K562 (cell line): ENCODE measurements around the gene MEIS2. TPM values are rescaled to one million over a fixed set of nuclear protein-coding genes. Genes with fewer than 3 reads are reported as not detected.

Experiments used
- ATAC-seq: fragments of 200-7000 bp; cut with Tn5 transposase; 3 replicates; pipeline ENCODE4 v1.9.1; 2020; ENCODE audit warnings: moderate library complexity
- BruUV-seq: library from RNA; stranded (reverse); fragments of 400-500 nt; replicated peaks from 2 replicates; lab custom pipeline; 2021; lab: Mats Ljungman, UMichigan
- CTCF ChIA-PET: fragments of 300-600 bp; formaldehyde crosslinking; extraction: SDS; loops from one replicate; lab custom pipeline; 2021; ENCODE audit warnings: low intra/inter-chr PET ratio; lab: Yijun Ruan, JAX
- POLR2A ChIA-PET: fragments of 300-600, 350-650 bp; sonication (Branson Sonifier 250); formaldehyde crosslinking; extraction: SDS; loops from one replicate; lab custom pipeline; 2021; ENCODE audit warnings: antibody characterized with exemption, inconsistent platforms; lab: Yijun Ruan, JAX
- DNase-seq, 4 experiments: peaks; one replicate each; pipeline versions ENCODE4 v3.0.0 to v3.0.0-alpha.2; 2011 to 2018; ENCODE audit warnings: low spot score in 3 of 4, mixed read lengths in 3 of 4; ENCODE audit errors: extremely low read depth in 1 of 4
- FAIRE-seq: peaks from 2 replicates; lab custom pipeline; 2011; peaks lifted over from hg19 to GRCh38; lab: Jason Lieb, UNC
- H2AFZ ChIP-seq: 2 replicates; pipeline ENCODE4 v1.6.0; 2011; ENCODE audit warnings: low read depth, low read length, control low read depth, inconsistent platforms
- H3K27ac ChIP-seq: fragments of 200-600 bp; 3 replicates; pipeline ENCODE4 v1.8.0; 2011; ENCODE audit warnings: low read depth, mild to moderate bottlenecking, control low read depth, inconsistent platforms, low read length, moderate library complexity, mixed read lengths; ENCODE audit errors: extremely low read depth
- H3K27me3 ChIP-seq, 2 experiments: fragments of 300-600 bp in 1 of 2; 2 replicates in 1 of 2; 3 replicates in 1 of 2; pipeline versions ENCODE4 v1.6.0 to v1.8.0; 2011; ENCODE audit warnings: inconsistent platforms in 2 of 2, low read length in 2 of 2, mild to moderate bottlenecking in 1 of 2, mixed read lengths in 1 of 2, moderate library complexity in 1 of 2; ENCODE audit not compliant: control insufficient read depth in 2 of 2, insufficient read depth in 2 of 2
- H3K36me3 ChIP-seq: fragments of 300-600 bp; 3 replicates; pipeline ENCODE4 v1.8.0; 2011; ENCODE audit warnings: mild to moderate bottlenecking, low read length, inconsistent platforms; ENCODE audit not compliant: control insufficient read depth, insufficient read depth
- H3K4me1 ChIP-seq, 2 experiments: fragments of 200-600 bp in 1 of 2; replicated peaks in 1 of 2; 2 replicates in 1 of 2; 3 replicates in 1 of 2; pipeline versions ENCODE4 v1.5.1 to v1.8.0; 2011; ENCODE audit warnings: inconsistent platforms in 2 of 2, low read length in 2 of 2, mild to moderate bottlenecking in 1 of 2, mixed read lengths in 1 of 2, moderate library complexity in 1 of 2; ENCODE audit not compliant: control insufficient read depth in 2 of 2, insufficient read depth in 2 of 2
- H3K4me2 ChIP-seq: 2 replicates; pipeline ENCODE4 v1.6.1; 2011; ENCODE audit warnings: low read length, control low read depth, inconsistent platforms, mixed read lengths; ENCODE audit not compliant: insufficient read depth
- H3K4me3 ChIP-seq: fragments of 200-600 bp; sonication (generic), shearing (Covaris generic); 2 replicates; pipeline ENCODE4 v1.5.1; 2016; ENCODE audit warnings: control low read depth, inconsistent platforms
- H3K79me2 ChIP-seq: fragments of 200-600 bp; 3 replicates; pipeline ENCODE4 v1.8.0; 2011; ENCODE audit warnings: low read length, inconsistent platforms; ENCODE audit not compliant: control insufficient read depth, insufficient read depth
- H3K9ac ChIP-seq, 2 experiments: 2 replicates each; pipeline versions ENCODE4 v1.6.0 to v1.6.1; 2011; ENCODE audit warnings: low read depth in 2 of 2, low read length in 2 of 2, control low read depth in 1 of 2, inconsistent platforms in 1 of 2, mild to moderate bottlenecking in 1 of 2, mixed read lengths in 1 of 2; ENCODE audit not compliant: insufficient read depth in 1 of 2
- H3K9me1 ChIP-seq: one replicate; pipeline ENCODE4 v1.6.0; 2011; ENCODE audit warnings: inconsistent platforms, mild to moderate bottlenecking, low read length, moderate library complexity; ENCODE audit not compliant: control insufficient read depth, insufficient read depth
- H3K9me3 ChIP-seq: replicated peaks from 2 replicates; pipeline ENCODE4 v1.5.1; 2011; ENCODE audit warnings: low read depth, low read length, inconsistent platforms; ENCODE audit not compliant: control insufficient read depth, insufficient read depth
- H4K20me1 ChIP-seq: replicated peaks from 2 replicates; pipeline ENCODE4 v1.6.1; 2011; ENCODE audit warnings: low read length, inconsistent platforms, mixed read lengths; ENCODE audit not compliant: control insufficient read depth, insufficient read depth
- ARID1B ChIP-seq: fragments of 450-650 bp; IDR thresholded peaks from 2 replicates; pipeline ENCODE4 v1.6.1; 2016; ENCODE audit warnings: antibody characterized with exemption, mild to moderate bottlenecking, inconsistent platforms
- ATF1 ChIP-seq, 2 experiments: fragments of 450-650 bp in 1 of 2; IDR thresholded peaks; 2 replicates each; pipeline ENCODE4 v1.6.1; 2016; ENCODE audit warnings: missing compliant biosample characterization in 1 of 2, missing genetic modification characterization in 1 of 2
- CC2D1A ChIP-seq: fragments of 450-650 bp; IDR thresholded peaks from 2 replicates; pipeline ENCODE4 v1.6.1; 2017; ENCODE audit warnings: mild to moderate bottlenecking
- CXXC5 ChIP-seq: fragments of 250-450 bp; sonication (Bioruptor Pico); IDR thresholded peaks from 2 replicates; pipeline ENCODE4 v1.8.0; 2022; ENCODE audit warnings: inconsistent platforms, mild to moderate bottlenecking, moderate library complexity
- HMBOX1 ChIP-seq: sonication (generic); IDR thresholded peaks from 2 replicates; pipeline ENCODE4 v1.6.1; 2016
- MXD1 ChIP-seq: fragments of 250-450 bp; sonication (Bioruptor Pico); IDR thresholded peaks from 2 replicates; pipeline ENCODE4 v1.8.0; 2021; ENCODE audit warnings: borderline replicate concordance, mild to moderate bottlenecking, moderate library complexity; ENCODE audit not compliant: poor library complexity, severe bottlenecking
- NR3C1 ChIP-seq: sonication (generic); formaldehyde crosslinking; IDR thresholded peaks from 2 replicates; pipeline ENCODE4 v1.8.1; 2022; ENCODE audit warnings: missing genetic modification reagents
- PTBP1 ChIP-seq: fragments of 200-400 bp; formaldehyde crosslinking; IDR thresholded peaks from 2 replicates; pipeline ENCODE4 v1.6.1; 2017; ENCODE audit warnings: low read depth, low read length
- RHOXF2B ChIP-seq: fragments of 250-450 bp; sonication (Bioruptor Pico); conservative IDR thresholded peaks from 2 replicates; pipeline ENCODE4 v1.5.1; 2021
- SREBF1 ChIP-seq: fragments of 150-350 bp; IDR thresholded peaks from 2 replicates; pipeline ENCODE4 v1.6.1; 2014; ENCODE audit warnings: antibody characterized with exemption, low read depth, low read length, borderline replicate concordance
- TAF1 ChIP-seq: IDR thresholded peaks from 2 replicates; pipeline ENCODE4 v1.6.1; 2011; ENCODE audit warnings: mild to moderate bottlenecking, low read length, moderate library complexity; ENCODE audit not compliant: insufficient read depth, control insufficient read depth, severe bottlenecking; ENCODE audit errors: extremely low read depth
- ZFP36 ChIP-seq: fragments of 150-350 bp; IDR thresholded peaks from 2 replicates; pipeline ENCODE4 v1.6.1; 2018; ENCODE audit warnings: low read length, low read depth; ENCODE audit not compliant: partially characterized antibody
- ZKSCAN8 ChIP-seq: fragments of 200-800 bp; sonication (Bioruptor generic); IDR thresholded peaks from 2 replicates; pipeline ENCODE4 v1.6.1; 2016; ENCODE audit warnings: missing genetic modification characterization, missing compliant biosample characterization
- ZNF239 ChIP-seq: fragments of 250-450 bp; sonication (Bioruptor Pico); IDR thresholded peaks from 2 replicates; pipeline ENCODE4 v1.4.0; 2020; ENCODE audit warnings: mild to moderate bottlenecking
- ZNF384 ChIP-seq: IDR thresholded peaks from 2 replicates; pipeline ENCODE4 v1.6.1; 2012; ENCODE audit warnings: low read depth, low read length, improper control_type of control experiment
- ZNF75A ChIP-seq: fragments of 450-650 bp; formaldehyde crosslinking; IDR thresholded peaks from 2 replicates; pipeline ENCODE4 v1.4.0; 2020; ENCODE audit warnings: mild to moderate bottlenecking
- ZSCAN32 ChIP-seq: fragments of 450-650 bp; formaldehyde crosslinking; IDR thresholded peaks from 2 replicates; pipeline ENCODE4 v1.4.0; 2020; ENCODE audit warnings: mild to moderate bottlenecking, moderate library complexity
- WGBS: fragments of 100-300 bp; shearing (Covaris generic); methylation state at CpG from one replicate; pipeline ENCODE4 v1.1.6; 2016; ENCODE audit warnings: low coverage, mixed read lengths; ENCODE audit not compliant: insufficient coverage; ENCODE audit errors: missing lambda C conversion rate; 5-methylcytosine and 5-hydroxymethylcytosine counted together
- in situ Hi-C: fragments of 300-500 bp; cut with MboI; formaldehyde crosslinking; loops from 4 replicates; pipeline ENCODE4 v1.15.0; 2018; ENCODE audit warnings: inconsistent platforms, mixed read lengths
- intact Hi-C: fragments of 100-400 bp; cut with micrococcal nuclease; formaldehyde crosslinking; loops from 2 replicates; pipeline ENCODE4 v1.14.2; 2022
- polyA plus RNA-seq, 8 experiments: library from polyadenylated mRNA; depleted of rRNA in 4 of 8; stranded (reverse) in 5 of 8; unstranded in 3 of 8; fragments of >200 nt; fragmentation: Nextera tagmentation in 2 of 8; fragmentation: Illumina TruSeq in 1 of 8; extraction: Ambion mirVana in 2 of 8; extraction: Trizol in 1 of 8; gene quantifications; 2 replicates each; pipeline versions ENCODE4 v1.2.1 to v1.2.3, GENCODE V29; 2011 to 2014; ENCODE audit warnings: inconsistent platforms in 1 of 8, missing spikeins in 1 of 8
- total RNA-seq, 7 experiments: library from RNA; depleted of rRNA in 6 of 7; stranded (reverse); fragments of >200 nt in 6 of 7; fragmentation: Illumina TruSeq in 2 of 7; extraction: Trizol in 2 of 7; gene quantifications; 2 replicates each; pipeline versions ENCODE4 v1.2.1 to v1.2.3, GENCODE V29; 2011 to 2021; ENCODE audit warnings: low replicate concordance in 1 of 7
- TF ChIP-seq, protein P1 (sequence below), 2 experiments: fragments of 250-450 bp in 1 of 2; fragments of 450-650 bp in 1 of 2; sonication (Bioruptor Pico) in 1 of 2; IDR thresholded peaks; 2 replicates each; pipeline versions ENCODE4 v1.6.1 to v1.8.0; 2016 to 2021; ENCODE audit warnings: mild to moderate bottlenecking in 2 of 2, moderate library complexity in 2 of 2, missing compliant biosample characterization in 1 of 2, missing genetic modification characterization in 1 of 2
- TF ChIP-seq, protein P2 (sequence below): fragments of 450-650 bp; formaldehyde crosslinking; IDR thresholded peaks from 2 replicates; pipeline ENCODE4 v1.4.0; 2022; ENCODE audit warnings: missing genetic modification characterization
- TF ChIP-seq, protein P3 (sequence below): sonication (generic); formaldehyde crosslinking; IDR thresholded peaks from 2 replicates; pipeline ENCODE4 v1.9.0; 2022; ENCODE audit warnings: mild to moderate bottlenecking, missing genetic modification reagents

The MEIS2 gene
- total and polyA plus RNA-seq, 9 of the 15 experiments (the other 6 are each of a cell fraction or from before 2014, with no cell fraction given), result 7.5 to 64.2 (median 22.3) TPM

DNA sequence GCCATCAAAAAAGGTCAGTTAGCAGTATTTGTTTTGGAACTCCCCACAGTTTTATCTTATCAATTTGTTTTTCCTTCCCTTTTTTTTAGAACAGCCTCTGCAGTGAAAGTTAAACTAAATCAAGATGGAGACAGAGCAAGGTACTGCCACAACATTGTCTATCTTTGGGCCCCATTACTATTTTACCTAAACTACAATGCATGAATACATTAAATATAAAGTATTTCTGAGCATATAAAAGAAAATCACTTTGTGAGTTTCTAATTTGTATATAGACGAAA lies 139.5 kb downstream of the MEIS2 start:
- Histone ChIP-seq H2AFZ (no peak overlapping the region), H3K9me1 (no peaks in the 10 kb centered on the region), H3K4me1 (peaks cover 0 to 9% of the 10 kb centered on the region in 2 experiments; a peak in 2 of 5 replicates), H3K79me2 (no peaks in the 10 kb centered on the region), H3K9ac (no peak overlapping the region), H3K27me3 (no peaks in the 10 kb centered on the region), H3K27ac (peak overlapping the region; percentile 50; the same call in 1 of the 3 replicates), H3K36me3 (no peaks in the 10 kb centered on the region), H3K9me3 (no peaks in the 10 kb centered on the region), H3K4me3 (no peak overlapping the region), H4K20me1 (no peaks in the 10 kb centered on the region), H3K4me2 (no peak overlapping the region)
- 29% methylated on average over 1 of the region's 1 CpG for WGBS
- FAIRE-seq (no peak), DNase-seq (peak in 1 of 4 experiments; percentile 8), ATAC-seq (peak; percentile 62)
- intact Hi-C loops, result no loop called here
- in situ Hi-C loops, result no loop called here
- no TSS peak for BruUV-seq
- POLR2A ChIA-PET, result interaction anchor here (1.1 kb wide), 1 partner anchor 141 kb away, joined by 3 read pairs; no protein-coding TSS in a partner anchor
- CTCF ChIA-PET, result no interaction called here
- TF ChIP-seq, protein P1, sequence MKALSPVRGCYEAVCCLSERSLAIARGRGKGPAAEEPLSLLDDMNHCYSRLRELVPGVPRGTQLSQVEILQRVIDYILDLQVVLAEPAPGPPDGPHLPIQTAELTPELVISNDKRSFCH (CRISPR knock-in tag; IDR thresholded peaks at IDR 0.05), result no peak
- TF ChIP-seq, protein P1 (tag; IDR thresholded peaks at IDR 0.05), result no peak
- no peak for TF ChIP-seq ZNF75A (CRISPR knock-in tag)
- TF ChIP-seq PTBP1, result no peak
- TF ChIP-seq CXXC5 (CRISPR knock-in tag), result no peak
- peak; percentile 22 for TF ChIP-seq HMBOX1
- TF ChIP-seq, protein P2, sequence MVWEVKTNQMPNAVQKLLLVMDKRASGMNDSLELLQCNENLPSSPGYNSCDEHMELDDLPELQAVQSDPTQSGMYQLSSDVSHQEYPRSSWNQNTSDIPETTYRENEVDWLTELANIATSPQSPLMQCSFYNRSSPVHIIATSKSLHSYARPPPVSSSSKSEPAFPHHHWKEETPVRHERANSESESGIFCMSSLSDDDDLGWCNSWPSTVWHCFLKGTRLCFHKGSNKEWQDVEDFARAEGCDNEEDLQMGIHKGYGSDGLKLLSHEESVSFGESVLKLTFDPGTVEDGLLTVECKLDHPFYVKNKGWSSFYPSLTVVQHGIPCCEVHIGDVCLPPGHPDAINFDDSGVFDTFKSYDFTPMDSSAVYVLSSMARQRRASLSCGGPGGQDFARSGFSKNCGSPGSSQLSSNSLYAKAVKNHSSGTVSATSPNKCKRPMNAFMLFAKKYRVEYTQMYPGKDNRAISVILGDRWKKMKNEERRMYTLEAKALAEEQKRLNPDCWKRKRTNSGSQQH (CRISPR knock-in tag), result no peak
- peak; percentile 47 for TF ChIP-seq ARID1B
- peak; percentile 53; the same call in 1 of the 2 replicates for TF ChIP-seq ZNF384
- TF ChIP-seq ZKSCAN8 (CRISPR knock-in tag), result no peak
- no peak for TF ChIP-seq ZFP36
- TF ChIP-seq RHOXF2B (CRISPR knock-in tag), result no peak
- TF ChIP-seq ZNF239 (CRISPR knock-in tag), result 0 out of 2 replicates have a peak, but pooled peaks have one; percentile 9
- TF ChIP-seq, protein P3, sequence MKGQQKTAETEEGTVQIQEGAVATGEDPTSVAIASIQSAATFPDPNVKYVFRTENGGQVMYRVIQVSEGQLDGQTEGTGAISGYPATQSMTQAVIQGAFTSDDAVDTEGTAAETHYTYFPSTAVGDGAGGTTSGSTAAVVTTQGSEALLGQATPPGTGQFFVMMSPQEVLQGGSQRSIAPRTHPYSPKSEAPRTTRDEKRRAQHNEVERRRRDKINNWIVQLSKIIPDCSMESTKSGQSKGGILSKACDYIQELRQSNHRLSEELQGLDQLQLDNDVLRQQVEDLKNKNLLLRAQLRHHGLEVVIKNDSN (CRISPR knock-in tag), result no peak
- TF ChIP-seq ATF1 (CRISPR knock-in tag; IDR thresholded peaks at IDR 0.05), result no peak
- TF ChIP-seq ATF1 (tag; IDR thresholded peaks at IDR 0.05), result no peak
- TF ChIP-seq TAF1, result no peak
- no peak for TF ChIP-seq CC2D1A
- no peak for TF ChIP-seq NR3C1 (CRISPR knock-in tag)
- no peak for TF ChIP-seq ZSCAN32
- no peak for TF ChIP-seq MXD1 (CRISPR knock-in tag)
- TF ChIP-seq SREBF1, result no peak
